Measurements from ENCODE around the gene WDR91.

DNA sequence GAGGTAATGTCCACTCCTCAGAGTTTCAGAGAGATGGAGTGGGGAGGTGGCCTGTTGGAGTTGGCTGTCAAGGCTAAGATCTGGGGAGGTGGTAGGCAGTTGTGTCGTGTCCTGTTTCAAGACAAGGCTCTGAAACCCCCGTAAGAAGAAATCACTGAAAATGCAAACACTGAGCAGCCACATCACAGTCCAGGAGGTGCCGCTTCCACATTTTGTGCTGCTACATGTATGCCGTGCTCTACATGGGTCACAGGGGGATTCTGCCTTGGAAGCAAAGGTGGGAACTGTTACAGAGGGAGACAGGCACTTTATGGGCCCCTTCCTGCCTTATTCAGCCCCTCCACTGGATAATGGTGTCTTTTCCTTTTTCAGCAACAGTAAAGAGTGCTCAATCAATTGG, 11.9 kb downstream of the WDR91 start:
- TF ChIP-seq CTCF (IDR thresholded peaks at IDR 0.05) (no peak), EZH2 (IDR thresholded peaks at IDR 0.05) (no peak)
